Ovary (tissue), 9 donors: ENCODE data around the gene ITPRIPL2. TPM values are rescaled to one million over a fixed set of nuclear protein-coding genes. Genes with fewer than 3 reads are reported as not detected.

Experiments
- DNase-seq, 5 donors: peaks; one replicate each; pipeline ENCODE4 v3.0.0-alpha.2; 2019 to 2020
- H3K27ac ChIP-seq, 2 donors: fragments of 200-600 bp; one replicate each; pipeline versions ENCODE4 v1.5.1 to v1.8.0; 2019 to 2022
- H3K27me3 ChIP-seq: fragments of 200-600 bp; one replicate; pipeline ENCODE4 v1.8.0; 2022
- H3K36me3 ChIP-seq: fragments of 200-600 bp; sonication (generic); one replicate; pipeline ENCODE4 v1.5.1; 2019
- H3K4me1 ChIP-seq: one replicate; pipeline ENCODE4 v1.8.1; 2013; ENCODE audit warnings: mild to moderate bottlenecking, moderate library complexity; ENCODE audit not compliant: insufficient read depth
- H3K4me3 ChIP-seq: fragments of 200-600 bp; sonication (generic); one replicate; pipeline ENCODE4 v1.5.1; 2017
- H3K9me3 ChIP-seq, 2 donors: fragments of 200-600 bp in 1 of 2; sonication (generic) in 1 of 2; one replicate each; pipeline versions ENCODE4 v1.5.1 to v1.8.1; 2013 to 2019; ENCODE audit warnings: mild to moderate bottlenecking in 1 of 2, moderate library complexity in 1 of 2
- CTCF ChIP-seq, 3 donors: fragments of 450-650 bp in 2 of 3; fragments of 200-600 bp in 1 of 3; IDR thresholded peaks; one replicate each; pipeline versions ENCODE4 v1.5.1 to v1.8.0; 2016 to 2022; ENCODE audit warnings: antibody characterized with exemption in 3 of 3, mild to moderate bottlenecking in 1 of 3
- EP300 ChIP-seq: sonication (generic); formaldehyde crosslinking; IDR thresholded peaks from one replicate; pipeline ENCODE4 v1.6.1; 2017; ENCODE audit warnings: antibody characterized with exemption
- POLR2A ChIP-seq: fragments of 450-650 bp; IDR thresholded peaks from one replicate; pipeline ENCODE4 v1.6.1; 2017; ENCODE audit warnings: antibody characterized with exemption, mild to moderate bottlenecking, moderate library complexity
- WGBS, 3 donors: extraction: QIAGEN DNeasy Blood & Tissue Kit in 1 of 3; methylation state at CpG; one replicate each; pipeline versions ENCODE4 v1.1.5 to v1.1.7; 2013 to 2017; 5-methylcytosine and 5-hydroxymethylcytosine counted together
- intact Hi-C, 4 donors: fragments of 100-400 bp; cut with DNase I; formaldehyde crosslinking; loops; one replicate each; pipeline versions ENCODE4 v1.11.0 to v1.15.1; 2022 to 2023
- polyA plus RNA-seq, 2 donors: library from polyadenylated mRNA; stranded (reverse); fragments of 200-250 nt in 1 of 2; fragments of 350-450 nt in 1 of 2; fragmentation: Illumina TruSeq in 1 of 2; extraction: RNeasy Lipid Tissue Mini Kit (QIAGEN cat#74804) in 1 of 2; gene quantifications; one replicate each; pipeline ENCODE4 v1.2.3, GENCODE V29; 2013 to 2014
- total RNA-seq, 7 donors: library from RNA; depleted of rRNA in 2 of 7; stranded (reverse); fragments of >200 nt in 2 of 7; fragmentation: NEBNext Ultra II Directional in 3 of 7; extraction: Animal tissue kit (Norgen Biotek cat#: 25700) in 3 of 7; gene quantifications; one replicate each; pipeline versions ENCODE4 v1.1.0 to v1.2.4, GENCODE V29; 2016 to 2023
- donor health status: DM: no; HTN: no; CAD: no; lungs with moderate emphysema.
- donor health status: DM: no; HTN: no; CAD: no.
- donor health status: Bipolar disorder and iron deficiency.
- donor health status: DM: yes; HTN: yes; CAD: no.
- donor health status: DM: no; HTN: no; CAD: no.
- donor health status: DM: yes; HTN: yes; CAD: no.

The ITPRIPL2 gene
- total and polyA plus RNA-seq, 9 donors, result 11.4 to 58.5 (median 42.3) TPM

- H3K36me3 ChIP-seq, result no peaks in the 10 kb centered on the region
- H3K27ac ChIP-seq, result no peak overlapping the region
- H3K4me3 ChIP-seq, result no peak overlapping the region
- H3K27me3 ChIP-seq, result no peaks in the 10 kb centered on the region
- H3K9me3 ChIP-seq, result no peaks in the 10 kb centered on the region
- TF ChIP-seq POLR2A (no peak), CTCF (IDR thresholded peaks at IDR 0.05) (no peak), EP300 (no peak)
- no peak for DNase-seq
- 73 to 88% (median 83%) methylated on average over 3 of the region's 3 CpGs for WGBS, 3 donors
- H3K4me1 ChIP-seq, result peaks cover 2% of the 10 kb centered on the region
- intact Hi-C loops, result no loop called here
These were observed 13.4 kb downstream of the ITPRIPL2 start for GRCh38 chr16:19127205-19127604.

- WGBS, 3 donors, result 59 to 69% (median 62%) methylated on average over 3 of the region's 3 CpGs
These were observed 13.9 kb downstream of the ITPRIPL2 start for GRCh38 chr16:19127674-19128131.

GRCh38 chr16:19128454-19129200 lies 14.9 kb downstream of the ITPRIPL2 start:
- WGBS, 3 donors, result 60 to 69% (median 67%) methylated on average over 7 of the region's 7 CpGs
- no peak overlapping the region for H3K27ac ChIP-seq
- no peaks in the 10 kb centered on the region for H3K36me3 ChIP-seq
- DNase-seq, result no peak
- no peaks in the 10 kb centered on the region for H3K9me3 ChIP-seq
- TF ChIP-seq EP300 (no peak), POLR2A (no peak), CTCF (IDR thresholded peaks at IDR 0.05) (no peak)
- no peaks in the 10 kb centered on the region for H3K27me3 ChIP-seq
- intact Hi-C loops, result no loop called here
- peaks cover 2% of the 10 kb centered on the region for H3K4me1 ChIP-seq
- no peak overlapping the region for H3K4me3 ChIP-seq

More at GRCh38 chr16:19127674-19128131, 13.9 kb downstream of the ITPRIPL2 start:
- Histone ChIP-seq H3K27ac (no peak overlapping the region), H3K9me3 (no peaks in the 10 kb centered on the region), H3K4me3 (no peak overlapping the region), H3K4me1 (peaks cover 2% of the 10 kb centered on the region), H3K36me3 (no peaks in the 10 kb centered on the region), H3K27me3 (no peaks in the 10 kb centered on the region)
- no peak for TF ChIP-seq EP300
- no peak for TF ChIP-seq POLR2A
- no peak for TF ChIP-seq CTCF (IDR thresholded peaks at IDR 0.05)
- intact Hi-C loops, result no loop called here
- DNase-seq, result no peak

DNA sequence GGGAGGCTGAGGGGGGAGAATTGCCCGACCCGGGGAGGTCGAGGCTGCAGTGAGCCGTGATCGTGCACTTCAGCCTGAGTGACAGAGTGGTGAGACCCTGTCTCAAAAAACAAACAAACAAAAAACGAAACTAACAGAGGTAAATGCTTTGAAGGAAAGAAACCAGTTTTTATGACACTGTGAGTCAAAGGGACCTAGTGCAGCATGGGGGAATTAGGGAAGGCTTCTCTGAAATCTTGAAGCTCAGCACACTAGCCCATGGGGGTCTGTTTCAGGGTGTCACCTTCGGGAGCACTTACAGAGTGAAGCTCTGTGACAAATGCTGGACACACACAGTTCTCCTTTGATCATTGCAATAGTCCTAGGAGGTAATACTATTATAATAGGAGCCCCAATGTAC lies 16.6 kb downstream of the ITPRIPL2 start:
- H3K4me3 ChIP-seq, result no peak overlapping the region
- peaks cover 2% of the 10 kb centered on the region for H3K4me1 ChIP-seq
- no peaks in the 10 kb centered on the region for H3K9me3 ChIP-seq
- H3K27ac ChIP-seq, result peak overlapping the region in 1 of 2 donors; percentile 59
- TF ChIP-seq EP300, result no peak
- TF ChIP-seq POLR2A, result no peak
- TF ChIP-seq CTCF (IDR thresholded peaks at IDR 0.05), result no peak
- no peak for DNase-seq
- H3K36me3 ChIP-seq, result no peaks in the 10 kb centered on the region
- intact Hi-C loops, result no loop called here
- no peaks in the 10 kb centered on the region for H3K27me3 ChIP-seq
- 76 to 88% (median 81%) methylated on average over 7 of the region's 7 CpGs for WGBS, 3 donors
